Hepatocyte (in vitro differentiated cells): ENCODE data around the gene DCLK2. TPM values are rescaled to one million over a fixed set of nuclear protein-coding genes. Genes with fewer than 3 reads are reported as not detected.
"Not testable (repeated sequence)": the region's sequence is repeated elsewhere in the genome, so short reads cannot be mapped to it uniquely, and the experiment has no call there.

ENCODE experiments used
- DNase-seq: peaks from one replicate; pipeline ENCODE4 v3.0.0-alpha.2; 2016; ENCODE audit warnings: low spot score
- H2AFZ ChIP-seq: fragments of 200-600 bp; sonication (generic); 2 replicates; pipeline ENCODE4 v1.6.0; 2016; ENCODE audit warnings: antibody characterized with exemption, mild to moderate bottlenecking
- H3K27ac ChIP-seq: fragments of 200-600 bp; sonication (generic); 2 replicates; pipeline ENCODE4 v1.5.1; 2016; ENCODE audit warnings: mild to moderate bottlenecking
- H3K27me3 ChIP-seq: fragments of 200-600 bp; sonication (generic); 2 replicates; pipeline ENCODE4 v1.6.1; 2016
- H3K36me3 ChIP-seq: fragments of 200-600 bp; sonication (generic); replicated peaks from 2 replicates; pipeline ENCODE4 v1.5.1; 2016; ENCODE audit warnings: low read depth; ENCODE audit not compliant: insufficient read depth
- H3K4me1 ChIP-seq: fragments of 200-600 bp; sonication (generic); 2 replicates; pipeline ENCODE4 v1.5.1; 2016; ENCODE audit warnings: mild to moderate bottlenecking, moderate library complexity; ENCODE audit not compliant: insufficient read depth
- H3K4me2 ChIP-seq: fragments of 200-600 bp; sonication (generic); 2 replicates; pipeline ENCODE4 v1.6.0; 2016
- H3K4me3 ChIP-seq: fragments of 200-600 bp; sonication (generic); 2 replicates; pipeline ENCODE4 v1.5.1; 2016; ENCODE audit warnings: mild to moderate bottlenecking
- H3K79me2 ChIP-seq: fragments of 200-600 bp; sonication (generic); 2 replicates; pipeline ENCODE4 v1.6.0; 2017; ENCODE audit warnings: mild to moderate bottlenecking
- H3K9me2 ChIP-seq: fragments of 200-600 bp; sonication (generic); replicated peaks from 2 replicates; pipeline ENCODE4 v1.6.0; 2017; ENCODE audit warnings: mild to moderate bottlenecking; ENCODE audit not compliant: insufficient read depth
- H3K9me3 ChIP-seq: fragments of 200-600 bp; sonication (generic); 2 replicates; pipeline ENCODE4 v1.5.1; 2016; ENCODE audit warnings: low read depth, mild to moderate bottlenecking
- H4K20me1 ChIP-seq: fragments of 200-600 bp; sonication (generic); 2 replicates; pipeline ENCODE4 v1.6.0; 2016; ENCODE audit warnings: mild to moderate bottlenecking; ENCODE audit not compliant: insufficient read depth, poor library complexity, severe bottlenecking
- EZH2 ChIP-seq: fragments of 200-600 bp; sonication (generic); IDR thresholded peaks from 2 replicates; pipeline ENCODE4 v1.6.1; 2016; ENCODE audit warnings: antibody characterized with exemption, mild to moderate bottlenecking, borderline replicate concordance
- EZH2phosphoT487 ChIP-seq: fragments of 200-600 bp; sonication (generic); IDR thresholded peaks from one replicate; pipeline ENCODE4 v1.6.1; 2018; ENCODE audit warnings: antibody characterized with exemption, mild to moderate bottlenecking, low read depth, moderate library complexity; ENCODE audit not compliant: unreplicated experiment, severe bottlenecking
- WGBS: methylation state at CpG from one replicate; pipeline ENCODE4 v1.1.6; 2016; ENCODE audit warnings: low lambda C conversion rate; ENCODE audit errors: missing lambda C conversion rate; 5-methylcytosine and 5-hydroxymethylcytosine counted together
- polyA plus RNA-seq: library from polyadenylated mRNA; unstranded; fragments of >200 nt; fragmentation: Nextera tagmentation; extraction: Ambion mirVana; gene quantifications from 2 replicates; pipeline ENCODE4 v1.2.1, GENCODE V29; 2016
- total RNA-seq: library from RNA; depleted of rRNA; stranded (reverse); fragments of >200 nt; gene quantifications from 2 replicates; pipeline ENCODE4 v1.2.3, GENCODE V29; 2014
- TF ChIP-seq, protein P1 (sequence below): fragments of 200-600 bp; sonication (generic); IDR thresholded peaks from 2 replicates; pipeline ENCODE4 v1.5.1; 2016; ENCODE audit warnings: antibody characterized with exemption, mild to moderate bottlenecking; ENCODE audit not compliant: poor library complexity

The DCLK2 gene
- total and polyA plus RNA-seq, 2 experiments from 2014 or later: 1.5 to 2.8 TPM

- no peak for DNase-seq
- Histone ChIP-seq H3K4me2 (no peak overlapping the region), H3K9me3 (no peaks in the 10 kb centered on the region), H3K4me1 (no peaks in the 10 kb centered on the region), H2AFZ (no peak overlapping the region), H3K27me3 (no peaks in the 10 kb centered on the region), H3K27ac (no peak overlapping the region), H3K79me2 (no peaks in the 10 kb centered on the region), H3K9me2 (no peaks in the 10 kb centered on the region), H3K36me3 (no peaks in the 10 kb centered on the region), H3K4me3 (no peak overlapping the region), H4K20me1 (no peaks in the 10 kb centered on the region)
- WGBS: 84% methylated on average over 3 of the region's 3 CpGs
- TF ChIP-seq, protein P1, sequence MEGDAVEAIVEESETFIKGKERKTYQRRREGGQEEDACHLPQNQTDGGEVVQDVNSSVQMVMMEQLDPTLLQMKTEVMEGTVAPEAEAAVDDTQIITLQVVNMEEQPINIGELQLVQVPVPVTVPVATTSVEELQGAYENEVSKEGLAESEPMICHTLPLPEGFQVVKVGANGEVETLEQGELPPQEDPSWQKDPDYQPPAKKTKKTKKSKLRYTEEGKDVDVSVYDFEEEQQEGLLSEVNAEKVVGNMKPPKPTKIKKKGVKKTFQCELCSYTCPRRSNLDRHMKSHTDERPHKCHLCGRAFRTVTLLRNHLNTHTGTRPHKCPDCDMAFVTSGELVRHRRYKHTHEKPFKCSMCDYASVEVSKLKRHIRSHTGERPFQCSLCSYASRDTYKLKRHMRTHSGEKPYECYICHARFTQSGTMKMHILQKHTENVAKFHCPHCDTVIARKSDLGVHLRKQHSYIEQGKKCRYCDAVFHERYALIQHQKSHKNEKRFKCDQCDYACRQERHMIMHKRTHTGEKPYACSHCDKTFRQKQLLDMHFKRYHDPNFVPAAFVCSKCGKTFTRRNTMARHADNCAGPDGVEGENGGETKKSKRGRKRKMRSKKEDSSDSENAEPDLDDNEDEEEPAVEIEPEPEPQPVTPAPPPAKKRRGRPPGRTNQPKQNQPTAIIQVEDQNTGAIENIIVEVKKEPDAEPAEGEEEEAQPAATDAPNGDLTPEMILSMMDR: no peak
- TF ChIP-seq EZH2: no peak
- no peak for TF ChIP-seq EZH2phosphoT487
Observed at GRCh38 chr4:150192986-150193385, 114.7 kb downstream of the DCLK2 start.

DNA sequence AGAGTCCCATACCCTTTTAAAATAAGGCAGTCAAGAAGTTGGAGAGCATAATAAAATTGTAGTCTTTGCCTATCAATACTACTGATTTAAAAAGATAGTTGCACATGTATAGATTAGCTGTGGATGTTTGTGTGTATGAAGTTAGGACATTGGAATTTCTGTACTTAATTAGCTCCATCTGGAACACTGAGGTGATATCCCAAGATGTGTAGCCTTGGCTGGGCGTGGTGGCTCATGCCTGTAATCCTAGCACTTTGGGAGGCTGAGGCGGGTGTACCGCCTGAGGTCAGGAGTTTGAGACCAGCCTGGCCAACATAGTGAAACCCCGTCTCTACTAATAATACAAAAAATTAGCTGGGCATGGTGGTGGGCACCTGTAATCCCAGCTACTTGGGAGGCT, 119.0 kb downstream of the DCLK2 start:
- not testable (repeated sequence) for H3K27me3 ChIP-seq, H4K20me1 ChIP-seq, H3K4me2 ChIP-seq, H3K9me3 ChIP-seq, H3K27ac ChIP-seq, DNase-seq, H3K4me1 ChIP-seq, H3K9me2 ChIP-seq, H3K36me3 ChIP-seq, H2AFZ ChIP-seq, H3K79me2 ChIP-seq, H3K4me3 ChIP-seq
- WGBS: 97% methylated on average over 4 of the region's 4 CpGs

DNA sequence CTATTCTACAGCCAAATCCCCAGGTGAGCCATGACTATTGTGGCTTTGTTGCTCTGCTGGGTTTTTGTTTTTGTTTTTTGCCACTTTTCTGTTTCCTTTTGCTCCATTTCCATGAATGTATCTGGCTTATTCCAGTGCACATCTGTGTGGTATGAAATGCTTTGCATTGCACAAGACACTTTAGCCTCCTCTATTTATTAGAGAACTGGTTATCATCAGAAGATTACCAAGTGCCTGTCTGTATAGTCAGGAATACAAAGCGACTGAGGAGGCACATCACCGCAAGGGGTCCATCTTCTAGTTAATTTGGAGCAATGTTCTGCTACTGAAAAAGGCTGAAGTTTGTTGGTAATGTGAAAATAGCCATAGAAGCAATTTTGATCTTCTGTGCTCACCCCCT, 120.8 kb downstream of the DCLK2 start:
- no peak for DNase-seq
- Histone ChIP-seq H3K27ac (no peak overlapping the region), H3K9me2 (no peaks in the 10 kb centered on the region)

DNA sequence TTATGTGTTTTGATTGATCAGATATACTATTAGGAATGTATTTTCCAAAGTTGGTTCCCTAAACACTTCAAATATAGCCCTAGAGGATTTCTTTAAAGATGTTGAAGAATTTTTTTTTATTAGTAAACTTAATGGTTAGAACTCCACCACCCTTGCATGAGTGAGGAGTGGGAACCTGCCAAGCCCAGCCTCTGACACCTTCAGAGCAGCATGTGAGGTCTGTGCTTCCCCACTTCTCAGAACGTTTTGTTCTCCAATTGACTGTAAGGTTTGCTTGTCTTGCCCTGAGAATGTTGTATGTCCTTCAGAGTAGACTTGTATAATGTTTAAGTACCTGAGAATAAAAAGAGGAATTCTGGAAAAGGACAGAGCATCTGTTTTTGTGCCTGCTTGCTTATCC, 126.8 kb downstream of the DCLK2 start:
- no peak overlapping the region for H2AFZ ChIP-seq
- peaks cover 7% of the 10 kb centered on the region for H3K4me1 ChIP-seq
- no peak overlapping the region for H3K27ac ChIP-seq
- no peak overlapping the region for H3K4me2 ChIP-seq
- H3K36me3 ChIP-seq: no peaks in the 10 kb centered on the region
- no peaks in the 10 kb centered on the region for H3K9me2 ChIP-seq
- H3K27me3 ChIP-seq: no peaks in the 10 kb centered on the region
- DNase-seq: no peak
- TF ChIP-seq, protein P1: no peak
- no peak for TF ChIP-seq EZH2phosphoT487
- no peak for TF ChIP-seq EZH2
- WGBS: 79% methylated on average over 1 of the region's 1 CpG
- H4K20me1 ChIP-seq: no peaks in the 10 kb centered on the region
- H3K9me3 ChIP-seq: no peaks in the 10 kb centered on the region
- no peaks in the 10 kb centered on the region for H3K79me2 ChIP-seq
- no peak overlapping the region for H3K4me3 ChIP-seq

More for the DNA sequence above, 120.8 kb downstream of the DCLK2 start:
- H3K36me3 ChIP-seq: no peaks in the 10 kb centered on the region
- no peaks in the 10 kb centered on the region for H3K4me1 ChIP-seq
- no peak overlapping the region for H3K4me2 ChIP-seq
- no peak overlapping the region for H3K4me3 ChIP-seq
- no peaks in the 10 kb centered on the region for H3K9me3 ChIP-seq
- H3K79me2 ChIP-seq: no peaks in the 10 kb centered on the region
- 53% methylated on average over 2 of the region's 2 CpGs for WGBS
- H3K27me3 ChIP-seq: no peaks in the 10 kb centered on the region
- H4K20me1 ChIP-seq: no peaks in the 10 kb centered on the region
- TF ChIP-seq, protein P1: no peak
- TF ChIP-seq EZH2: no peak
- no peak for TF ChIP-seq EZH2phosphoT487
- H2AFZ ChIP-seq: no peak overlapping the region
